Brain microvascular endothelial cell (primary cell): Measurements from ENCODE around the gene SP8.
A peak's percentile ranks its signal among the peaks of the same experiment; 100 is the strongest.

Experiments
- DNase-seq: peaks from one replicate; pipeline ENCODE4 v3.0.0-alpha.2; 2020
- H3K27ac ChIP-seq: fragments of 250-450 bp; sonication (Bioruptor Pico); 2 replicates; pipeline ENCODE4 v1.5.1; 2020; ENCODE audit warnings: mild to moderate bottlenecking, moderate library complexity
- H3K27me3 ChIP-seq: fragments of 250-450 bp; sonication (Bioruptor Pico); replicated peaks from 2 replicates; pipeline ENCODE4 v1.5.1; 2020; ENCODE audit warnings: mild to moderate bottlenecking
- H3K36me3 ChIP-seq: fragments of 250-450 bp; sonication (Bioruptor Pico); replicated peaks from 2 replicates; pipeline ENCODE4 v1.5.1; 2020; ENCODE audit warnings: mild to moderate bottlenecking
- H3K4me3 ChIP-seq: 2 replicates; pipeline ENCODE4 v1.5.1; 2011; ENCODE audit warnings: low read depth, mild to moderate bottlenecking, control low read depth, low read length, moderate library complexity
- in situ Hi-C: cut with HindIII; loops from 2 replicates; pipeline ENCODE4 v1.10.0; 2017; ENCODE audit warnings: low sequenced_read_pairs, low pct_ligation_motif_present
- TF ChIP-seq, protein P1 (sequence below): IDR thresholded peaks from 2 replicates; pipeline ENCODE4 v1.5.1; 2011; ENCODE audit warnings: low read depth, mild to moderate bottlenecking, moderate library complexity, low read length, control low read depth, inconsistent platforms; ENCODE audit errors: missing control alignments

SP8 gene

GRCh38 chr7:20804345-20804744 is 17.7 kb upstream of the SP8 start:
- no peaks in the 10 kb centered on the region for H3K36me3 ChIP-seq
- TF ChIP-seq, protein P1, sequence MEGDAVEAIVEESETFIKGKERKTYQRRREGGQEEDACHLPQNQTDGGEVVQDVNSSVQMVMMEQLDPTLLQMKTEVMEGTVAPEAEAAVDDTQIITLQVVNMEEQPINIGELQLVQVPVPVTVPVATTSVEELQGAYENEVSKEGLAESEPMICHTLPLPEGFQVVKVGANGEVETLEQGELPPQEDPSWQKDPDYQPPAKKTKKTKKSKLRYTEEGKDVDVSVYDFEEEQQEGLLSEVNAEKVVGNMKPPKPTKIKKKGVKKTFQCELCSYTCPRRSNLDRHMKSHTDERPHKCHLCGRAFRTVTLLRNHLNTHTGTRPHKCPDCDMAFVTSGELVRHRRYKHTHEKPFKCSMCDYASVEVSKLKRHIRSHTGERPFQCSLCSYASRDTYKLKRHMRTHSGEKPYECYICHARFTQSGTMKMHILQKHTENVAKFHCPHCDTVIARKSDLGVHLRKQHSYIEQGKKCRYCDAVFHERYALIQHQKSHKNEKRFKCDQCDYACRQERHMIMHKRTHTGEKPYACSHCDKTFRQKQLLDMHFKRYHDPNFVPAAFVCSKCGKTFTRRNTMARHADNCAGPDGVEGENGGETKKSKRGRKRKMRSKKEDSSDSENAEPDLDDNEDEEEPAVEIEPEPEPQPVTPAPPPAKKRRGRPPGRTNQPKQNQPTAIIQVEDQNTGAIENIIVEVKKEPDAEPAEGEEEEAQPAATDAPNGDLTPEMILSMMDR = no peak
- no peak overlapping the region for H3K27ac ChIP-seq
- H3K27me3 ChIP-seq = no peaks in the 10 kb centered on the region
- in situ Hi-C loops = no loop called here
- H3K4me3 ChIP-seq = no peak overlapping the region
- no peak for DNase-seq

- no peak overlapping the region for H3K4me3 ChIP-seq
- H3K36me3 ChIP-seq = no peaks in the 10 kb centered on the region
- TF ChIP-seq, protein P1 = no peak
- in situ Hi-C loops = no loop called here
- H3K27me3 ChIP-seq = peaks cover 33% of the 10 kb centered on the region
- no peak for DNase-seq
- H3K27ac ChIP-seq = no peak overlapping the region
These were observed 13.1 kb upstream of the SP8 start for GRCh38 chr7:20799566-20800366.

- Histone ChIP-seq H3K27me3 (peaks cover 44% of the 10 kb centered on the region), H3K27ac (no peak overlapping the region), H3K4me3 (no peak overlapping the region), H3K36me3 (no peaks in the 10 kb centered on the region)
- DNase-seq = no peak
- in situ Hi-C loops = no loop called here
- TF ChIP-seq, protein P1 = no peak
These were observed 12.0 kb upstream of the SP8 start for GRCh38 chr7:20798694-20799121.

DNA sequence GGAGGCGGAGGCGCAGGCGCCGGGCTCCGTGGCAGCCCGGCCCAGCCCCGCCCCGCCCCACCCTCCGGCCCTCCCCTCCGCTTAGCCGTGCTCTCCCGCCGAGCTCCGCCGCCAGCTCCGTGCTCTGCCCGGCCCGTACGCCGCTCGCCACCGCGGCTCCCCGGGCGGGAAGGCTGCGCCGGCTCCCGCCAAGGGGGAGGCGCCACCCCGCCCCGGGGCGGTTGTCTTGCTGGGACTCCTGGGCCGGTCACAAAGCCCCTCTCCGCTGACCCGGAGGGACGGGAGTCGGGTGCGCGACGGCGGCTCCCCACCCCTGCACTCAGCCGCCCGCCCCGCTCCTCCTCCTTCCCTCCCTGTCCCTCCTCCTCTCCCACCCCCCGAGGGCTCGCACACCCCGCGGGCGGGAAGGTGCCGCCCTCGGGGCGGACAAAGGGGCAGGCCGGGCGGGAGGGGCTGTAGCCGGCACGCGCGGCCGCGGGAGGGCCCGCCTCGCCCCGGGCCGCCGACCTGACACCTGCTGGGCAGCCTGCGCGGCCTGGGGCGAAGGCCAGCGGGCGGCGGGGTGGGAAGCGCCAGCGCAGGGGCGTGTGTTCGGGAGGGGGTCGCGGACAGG is 11.5 kb upstream of the SP8 start:
- TF ChIP-seq, protein P1 = no peak
- Histone ChIP-seq H3K27me3 (peaks cover 49% of the 10 kb centered on the region), H3K36me3 (no peaks in the 10 kb centered on the region), H3K4me3 (no peak overlapping the region), H3K27ac (no peak overlapping the region)
- no peak for DNase-seq
- in situ Hi-C loops = no loop called here

GRCh38 chr7:20797462-20798080 is 10.9 kb upstream of the SP8 start:
- TF ChIP-seq, protein P1 = no peak
- Histone ChIP-seq H3K4me3 (peak overlapping the region; percentile 42), H3K36me3 (no peaks in the 10 kb centered on the region), H3K27me3 (peaks cover 55% of the 10 kb centered on the region), H3K27ac (no peak overlapping the region)
- no peak for DNase-seq
- in situ Hi-C loops = no loop called here
